ENCODE results near the gene ASTN1.

ASTN1 gene

DNA sequence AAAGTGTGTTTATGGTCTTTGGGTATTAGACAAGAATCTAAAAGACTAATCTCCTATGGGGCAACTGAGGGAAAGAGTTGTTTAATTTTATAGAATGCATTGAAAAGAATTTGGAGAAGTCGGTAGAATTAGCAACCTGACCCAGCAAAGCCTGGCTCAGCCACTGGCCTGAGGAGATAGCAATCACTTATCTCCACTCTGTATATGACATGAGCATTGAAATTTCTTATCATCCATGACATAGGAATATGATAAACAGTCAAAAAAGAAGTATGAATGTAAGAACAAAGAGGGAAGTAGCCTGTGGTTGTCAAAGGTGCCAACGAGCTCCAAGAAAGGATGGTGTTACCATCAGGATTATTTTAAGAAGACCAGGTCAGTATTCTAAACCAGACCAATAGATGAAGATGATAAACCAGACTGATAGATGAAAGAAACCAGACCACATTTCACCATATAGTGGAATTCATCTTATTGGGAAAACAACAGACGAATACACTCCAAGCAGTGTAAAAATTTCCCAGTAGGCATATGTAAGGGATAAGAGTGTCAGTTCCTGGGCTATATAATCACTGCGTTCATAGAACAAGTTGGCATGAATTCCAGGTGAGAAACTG is 35.7 kb downstream of the ASTN1 start:
- Histone ChIP-seq H3K27ac (ENCODE audit: low read length) (no peak overlapping the region), H3K9ac (ENCODE audit: low read length) (no peak overlapping the region), H3K9me3 (ENCODE audit: control insufficient read depth, low read depth, low read length) (no peaks in the 10 kb centered on the region), H3K4me3 (ENCODE audit: low read length) (no peak overlapping the region), H3K36me3 (ENCODE audit: control insufficient read depth, low read depth, low read length) (no peaks in the 10 kb centered on the region), H3K4me1 (ENCODE audit: control insufficient read depth, low read depth, low read length) (peaks cover 5% of the 10 kb centered on the region), H3K27me3 (ENCODE audit: control insufficient read depth, insufficient read depth, low read length) (no peaks in the 10 kb centered on the region)

DNA sequence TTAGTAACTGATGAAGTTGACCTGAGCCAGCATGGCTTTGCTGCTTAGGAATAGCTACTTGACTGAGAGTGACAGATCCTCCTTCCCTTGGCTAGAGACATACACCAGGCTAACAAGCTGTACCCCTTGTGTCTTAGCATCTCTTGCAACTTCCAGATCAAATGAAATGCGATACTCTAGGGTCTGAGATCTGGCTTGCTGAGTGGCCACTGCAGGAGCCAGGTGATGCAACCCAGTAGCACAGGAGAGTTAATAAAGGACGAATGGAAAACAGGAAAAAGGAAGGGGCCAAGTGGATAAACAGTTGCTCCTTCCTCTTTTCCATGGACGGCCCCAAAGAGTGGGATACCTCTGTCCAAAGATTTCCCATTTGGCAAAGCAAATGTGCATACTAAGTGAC is 38.2 kb downstream of the ASTN1 start:
- no peaks in the 10 kb centered on the region for H3K36me3 ChIP-seq (ENCODE audit: control insufficient read depth, low read depth, low read length)
- H3K4me1 ChIP-seq (ENCODE audit: control insufficient read depth, low read depth, low read length): no peaks in the 10 kb centered on the region

DNA sequence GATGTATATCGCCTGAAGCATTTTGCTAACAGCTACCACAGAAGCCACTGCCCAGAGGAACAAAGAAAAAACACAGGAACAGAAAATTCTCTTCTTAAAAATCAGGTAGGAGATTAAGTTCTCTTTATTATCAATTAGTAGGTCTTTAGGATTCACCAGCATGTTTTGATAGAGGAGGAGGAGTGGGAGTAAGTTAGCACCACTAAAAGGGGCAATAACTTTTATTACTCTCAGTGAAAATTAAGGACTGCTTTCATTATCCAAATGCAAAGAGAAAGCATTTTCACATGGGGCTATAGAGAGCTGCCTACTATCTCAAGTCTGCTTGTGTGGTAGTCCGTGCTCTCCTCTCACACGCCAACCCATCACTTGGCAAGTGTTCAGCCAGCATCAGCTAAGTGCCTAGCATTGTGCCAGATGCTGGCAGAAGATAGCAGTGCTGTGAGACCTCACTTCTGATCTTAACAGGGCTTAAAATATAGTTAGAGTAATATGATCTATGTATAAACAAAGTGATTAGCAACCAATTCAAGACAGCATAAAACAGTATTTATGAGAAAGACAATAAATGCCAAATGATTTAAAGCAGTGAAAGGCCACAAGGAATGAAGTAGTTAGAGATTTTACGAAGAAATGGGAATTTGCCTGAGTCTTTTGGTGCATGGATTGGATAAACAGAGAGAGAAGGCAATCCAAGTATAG is 39.8 kb downstream of the ASTN1 start:
- Histone ChIP-seq H3K9me3 (ENCODE audit: control insufficient read depth, low read depth, low read length) (no peaks in the 10 kb centered on the region), H3K4me3 (ENCODE audit: low read length) (no peak overlapping the region), H3K27me3 (ENCODE audit: control insufficient read depth, insufficient read depth, low read length) (no peaks in the 10 kb centered on the region), H3K9ac (ENCODE audit: low read length) (no peak overlapping the region), H3K4me1 (ENCODE audit: control insufficient read depth, low read depth, low read length) (no peaks in the 10 kb centered on the region), H3K27ac (ENCODE audit: low read length) (no peak overlapping the region), H3K36me3 (ENCODE audit: control insufficient read depth, low read depth, low read length) (no peaks in the 10 kb centered on the region)

More for the DNA sequence above, 38.2 kb downstream of the ASTN1 start:
- Histone ChIP-seq H3K4me3 (ENCODE audit: low read length) (no peak overlapping the region), H3K9me3 (ENCODE audit: control insufficient read depth, low read depth, low read length) (no peaks in the 10 kb centered on the region), H3K27ac (ENCODE audit: low read length) (no peak overlapping the region), H3K9ac (ENCODE audit: low read length) (no peak overlapping the region), H3K27me3 (ENCODE audit: control insufficient read depth, insufficient read depth, low read length) (no peaks in the 10 kb centered on the region)

DNA sequence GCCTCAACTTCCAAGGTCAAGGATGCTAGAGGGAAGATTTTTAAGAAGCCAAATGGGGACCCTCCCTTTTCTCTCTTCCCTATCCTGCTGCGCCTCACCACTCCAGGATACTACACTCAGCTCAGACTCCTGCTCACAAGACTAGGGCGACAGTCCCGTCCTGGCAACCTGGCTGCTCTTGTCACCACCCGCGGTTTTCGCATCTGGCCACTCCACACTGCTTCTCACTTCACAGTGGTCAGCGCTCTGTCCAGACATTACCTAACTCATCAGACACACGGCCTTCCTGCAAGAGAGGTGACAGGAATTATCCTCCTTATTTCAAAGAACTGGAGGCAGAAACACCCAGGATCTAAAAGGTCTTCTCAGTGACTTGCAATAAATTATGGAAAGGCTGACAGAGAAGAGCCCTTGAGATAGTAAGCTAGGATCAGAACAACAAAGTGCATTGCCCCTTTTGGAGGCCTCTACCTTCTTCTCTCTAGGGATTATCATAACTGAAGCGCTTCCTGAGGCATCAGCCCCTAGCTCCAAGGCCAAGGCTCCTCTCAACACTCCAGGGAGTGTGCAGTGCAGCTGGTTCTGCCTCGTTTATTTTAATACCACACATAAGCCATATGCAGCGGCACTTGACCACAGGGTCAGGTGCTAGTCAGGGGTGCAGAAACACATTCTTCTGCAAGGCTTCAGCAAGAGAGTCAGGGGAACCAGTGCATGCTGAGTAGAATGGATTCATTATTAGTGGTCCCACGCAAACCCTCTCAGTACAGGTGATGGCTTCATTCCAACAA is 41.9 kb downstream of the ASTN1 start:
- H3K9ac ChIP-seq (ENCODE audit: low read length): no peak overlapping the region
- no peak overlapping the region for H3K4me3 ChIP-seq (ENCODE audit: low read length)
- H3K9me3 ChIP-seq (ENCODE audit: control insufficient read depth, low read depth, low read length): no peaks in the 10 kb centered on the region
- H3K27me3 ChIP-seq (ENCODE audit: control insufficient read depth, insufficient read depth, low read length): no peaks in the 10 kb centered on the region
- H3K36me3 ChIP-seq (ENCODE audit: control insufficient read depth, low read depth, low read length): no peaks in the 10 kb centered on the region
- H3K4me1 ChIP-seq (ENCODE audit: control insufficient read depth, low read depth, low read length): no peaks in the 10 kb centered on the region
- no peak overlapping the region for H3K27ac ChIP-seq (ENCODE audit: low read length)

DNA sequence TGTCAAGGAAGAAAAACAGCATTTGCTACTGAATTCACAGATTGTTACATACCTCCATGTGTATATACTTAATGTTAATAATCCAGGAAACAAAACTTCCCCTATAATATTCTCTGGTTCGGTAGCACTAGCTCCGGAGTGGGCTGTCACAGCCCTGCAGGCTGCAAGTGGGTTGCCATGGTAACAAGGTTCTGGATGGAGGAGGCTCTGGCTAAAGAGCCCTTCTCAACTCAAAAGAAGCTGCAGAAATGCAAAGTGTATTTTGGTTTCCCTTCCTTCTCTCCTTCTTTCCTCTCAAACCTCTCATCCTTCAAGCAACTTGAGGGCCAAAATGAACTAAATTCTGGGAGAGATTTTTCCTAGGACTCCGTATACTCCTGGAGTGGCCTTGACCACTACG is 45.2 kb downstream of the ASTN1 start:
- H3K27me3 ChIP-seq (ENCODE audit: control insufficient read depth, insufficient read depth, low read length): no peaks in the 10 kb centered on the region
- H3K4me1 ChIP-seq (ENCODE audit: control insufficient read depth, low read depth, low read length): no peaks in the 10 kb centered on the region
- H3K36me3 ChIP-seq (ENCODE audit: control insufficient read depth, low read depth, low read length): no peaks in the 10 kb centered on the region
- H3K9ac ChIP-seq (ENCODE audit: low read length): no peak overlapping the region
- no peak overlapping the region for H3K27ac ChIP-seq (ENCODE audit: low read length)
- no peak overlapping the region for H3K4me3 ChIP-seq (ENCODE audit: low read length)
- no peaks in the 10 kb centered on the region for H3K9me3 ChIP-seq (ENCODE audit: control insufficient read depth, low read depth, low read length)

DNA sequence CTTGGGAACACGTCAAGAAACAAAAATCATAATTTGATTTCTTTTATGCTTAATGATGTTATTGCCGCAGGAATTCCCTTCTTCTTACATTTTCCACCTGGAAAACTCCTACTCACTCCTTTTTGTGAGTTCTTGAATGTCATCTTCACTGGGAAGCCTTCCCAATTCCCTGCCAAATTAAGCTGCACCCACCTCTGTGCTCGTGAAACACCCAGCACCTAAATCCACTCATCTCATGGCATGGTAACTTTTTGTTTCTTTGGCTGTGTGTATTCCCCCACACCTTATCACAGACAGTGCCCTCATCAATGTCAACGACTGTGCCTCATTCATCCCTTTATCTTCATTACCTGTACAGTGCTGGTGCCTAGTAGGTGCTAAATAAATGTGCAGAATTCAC is 45.6 kb downstream of the ASTN1 start:
- no peak overlapping the region for H3K27ac ChIP-seq (ENCODE audit: low read length)
- H3K9ac ChIP-seq (ENCODE audit: low read length): no peak overlapping the region
- no peak overlapping the region for H3K4me3 ChIP-seq (ENCODE audit: low read length)
- no peaks in the 10 kb centered on the region for H3K9me3 ChIP-seq (ENCODE audit: control insufficient read depth, low read depth, low read length)
- no peaks in the 10 kb centered on the region for H3K27me3 ChIP-seq (ENCODE audit: control insufficient read depth, insufficient read depth, low read length)
- H3K36me3 ChIP-seq (ENCODE audit: control insufficient read depth, low read depth, low read length): no peaks in the 10 kb centered on the region
- no peaks in the 10 kb centered on the region for H3K4me1 ChIP-seq (ENCODE audit: control insufficient read depth, low read depth, low read length)

DNA sequence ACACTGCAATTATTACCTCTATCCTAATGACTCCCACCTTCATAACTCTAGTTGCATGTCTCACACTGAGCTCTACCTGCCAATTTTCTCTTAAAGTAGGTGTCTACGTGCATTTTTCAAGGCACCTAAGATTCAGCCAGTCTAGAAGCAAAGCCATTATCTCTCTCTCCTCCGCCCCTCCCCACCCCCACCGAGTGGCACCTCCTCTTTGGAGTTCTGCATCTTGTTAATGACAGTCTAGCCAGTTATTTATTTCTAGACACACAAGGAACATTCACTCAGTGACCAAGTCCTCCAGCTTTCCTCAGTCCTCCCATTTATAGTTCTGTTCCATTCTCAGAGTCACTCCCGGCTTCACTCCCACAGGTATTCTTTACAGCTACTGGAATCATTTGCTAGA is 47.6 kb downstream of the ASTN1 start:
- H3K9me3 ChIP-seq (ENCODE audit: control insufficient read depth, low read depth, low read length): no peaks in the 10 kb centered on the region
- H3K4me1 ChIP-seq (ENCODE audit: control insufficient read depth, low read depth, low read length): no peaks in the 10 kb centered on the region
- no peaks in the 10 kb centered on the region for H3K36me3 ChIP-seq (ENCODE audit: control insufficient read depth, low read depth, low read length)
- H3K4me3 ChIP-seq (ENCODE audit: low read length): no peak overlapping the region
- no peaks in the 10 kb centered on the region for H3K27me3 ChIP-seq (ENCODE audit: control insufficient read depth, insufficient read depth, low read length)
- no peak overlapping the region for H3K27ac ChIP-seq (ENCODE audit: low read length)
- no peak overlapping the region for H3K9ac ChIP-seq (ENCODE audit: low read length)

DNA sequence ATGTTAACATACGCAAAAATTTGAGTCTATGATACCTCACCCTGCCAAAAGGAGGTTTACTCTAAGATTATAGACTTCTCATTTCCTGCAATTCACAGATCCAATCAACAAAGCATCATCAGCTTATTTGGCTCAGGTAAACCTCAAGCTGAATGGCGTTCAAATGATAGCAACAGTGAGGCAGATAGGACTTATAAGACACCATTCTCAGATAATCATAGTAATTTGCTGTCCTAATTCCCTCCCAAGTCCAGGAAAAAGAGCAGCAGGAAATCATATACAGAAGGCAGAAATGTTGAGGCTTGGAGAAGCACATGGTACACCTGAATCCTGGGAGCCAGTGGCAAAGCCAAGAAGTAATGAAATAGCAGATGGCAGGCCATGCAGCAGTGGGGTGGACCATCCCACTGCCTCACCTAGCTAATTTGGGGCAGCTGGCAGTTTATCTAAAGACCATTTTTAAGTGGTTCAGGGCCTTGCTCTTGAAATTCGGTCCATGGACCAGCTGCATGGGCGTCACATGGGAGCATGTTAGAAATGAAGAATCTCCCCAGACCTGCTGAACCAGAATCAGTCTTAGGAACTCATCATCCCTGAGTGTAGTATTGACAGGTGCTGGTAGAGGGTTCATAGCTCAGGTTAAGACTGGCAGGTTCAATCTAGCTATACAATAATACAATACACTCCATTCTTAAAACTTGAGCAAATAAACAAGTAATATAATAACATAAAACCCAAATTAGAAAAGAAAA is 57.7 kb downstream of the ASTN1 start:
- Histone ChIP-seq H3K4me3 (ENCODE audit: low read length) (no peak overlapping the region), H3K4me1 (ENCODE audit: control insufficient read depth, low read depth, low read length) (no peaks in the 10 kb centered on the region), H3K36me3 (ENCODE audit: control insufficient read depth, low read depth, low read length) (no peaks in the 10 kb centered on the region), H3K9ac (ENCODE audit: low read length) (no peak overlapping the region), H3K27ac (ENCODE audit: low read length) (no peak overlapping the region), H3K9me3 (ENCODE audit: control insufficient read depth, low read depth, low read length) (no peaks in the 10 kb centered on the region), H3K27me3 (ENCODE audit: control insufficient read depth, insufficient read depth, low read length) (no peaks in the 10 kb centered on the region)

DNA sequence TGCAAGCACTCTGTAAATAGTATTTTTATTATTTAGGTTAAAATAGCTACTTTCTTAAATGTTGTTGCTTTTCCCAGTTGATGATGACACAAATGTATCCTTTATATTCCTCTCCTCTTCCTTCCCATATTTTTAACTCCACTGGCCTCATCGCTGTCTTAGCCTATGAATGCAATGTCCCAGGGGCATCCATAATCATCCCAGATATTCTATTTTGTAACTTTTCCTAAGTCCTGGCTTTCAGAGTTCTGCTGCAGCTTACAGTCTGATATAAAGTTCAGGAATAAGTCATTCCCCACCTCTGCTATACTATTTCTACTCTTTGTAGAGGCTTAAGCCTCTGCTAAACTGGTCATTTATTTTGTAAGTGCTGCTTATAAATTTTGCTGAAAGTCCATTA is 58.3 kb downstream of the ASTN1 start:
- no peak overlapping the region for H3K27ac ChIP-seq (ENCODE audit: low read length)

GRCh38 chr1:177103005-177103852 is 61.3 kb downstream of the ASTN1 start:
- no peaks in the 10 kb centered on the region for H3K9me3 ChIP-seq (ENCODE audit: control insufficient read depth, low read depth, low read length)
- no peaks in the 10 kb centered on the region for H3K27me3 ChIP-seq (ENCODE audit: control insufficient read depth, insufficient read depth, low read length)
- no peaks in the 10 kb centered on the region for H3K4me1 ChIP-seq (ENCODE audit: control insufficient read depth, low read depth, low read length)
- no peaks in the 10 kb centered on the region for H3K36me3 ChIP-seq (ENCODE audit: control insufficient read depth, low read depth, low read length)
- no peak overlapping the region for H3K27ac ChIP-seq (ENCODE audit: low read length)
- no peak overlapping the region for H3K4me3 ChIP-seq (ENCODE audit: low read length)
- no peak overlapping the region for H3K9ac ChIP-seq (ENCODE audit: low read length)

More for the DNA sequence above, 58.3 kb downstream of the ASTN1 start:
- Histone ChIP-seq H3K27me3 (ENCODE audit: control insufficient read depth, insufficient read depth, low read length) (no peaks in the 10 kb centered on the region), H3K9ac (ENCODE audit: low read length) (no peak overlapping the region), H3K4me3 (ENCODE audit: low read length) (no peak overlapping the region), H3K9me3 (ENCODE audit: control insufficient read depth, low read depth, low read length) (no peaks in the 10 kb centered on the region), H3K36me3 (ENCODE audit: control insufficient read depth, low read depth, low read length) (no peaks in the 10 kb centered on the region), H3K4me1 (ENCODE audit: control insufficient read depth, low read depth, low read length) (no peaks in the 10 kb centered on the region)

DNA sequence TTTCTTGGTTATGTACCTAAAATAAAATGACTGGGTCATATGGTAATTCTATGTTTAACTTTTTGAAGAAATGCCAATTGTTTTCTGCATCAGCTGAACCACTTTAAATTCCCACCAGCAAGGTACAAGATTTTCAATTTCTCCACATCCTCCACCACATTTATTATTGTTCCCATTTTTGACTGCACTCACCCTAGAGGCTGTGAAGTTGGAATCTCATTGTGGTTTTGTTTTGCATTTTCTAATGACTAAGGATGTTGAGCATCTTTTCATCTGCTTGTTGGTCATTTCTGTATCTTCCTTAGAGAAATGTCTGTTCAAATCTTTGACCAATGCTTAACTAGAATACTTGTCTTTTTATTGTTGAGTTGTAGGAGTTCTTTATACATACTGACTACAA is 72.5 kb downstream of the ASTN1 start:
- H3K4me1 ChIP-seq (ENCODE audit: control insufficient read depth, low read depth, low read length): no peaks in the 10 kb centered on the region
- H3K36me3 ChIP-seq (ENCODE audit: control insufficient read depth, low read depth, low read length): no peaks in the 10 kb centered on the region
- H3K27me3 ChIP-seq (ENCODE audit: control insufficient read depth, insufficient read depth, low read length): no peaks in the 10 kb centered on the region
- no peak overlapping the region for H3K4me3 ChIP-seq (ENCODE audit: low read length)
- H3K27ac ChIP-seq (ENCODE audit: low read length): no peak overlapping the region
- H3K9me3 ChIP-seq (ENCODE audit: control insufficient read depth, low read depth, low read length): no peaks in the 10 kb centered on the region
- no peak overlapping the region for H3K9ac ChIP-seq (ENCODE audit: low read length)
